ENCODE measurements around the gene FGF6.
"Not testable (repeated sequence)": the region's sequence is repeated elsewhere in the genome, so short reads cannot be mapped to it uniquely, and the experiment has no call there.

The FGF6 gene

DNA sequence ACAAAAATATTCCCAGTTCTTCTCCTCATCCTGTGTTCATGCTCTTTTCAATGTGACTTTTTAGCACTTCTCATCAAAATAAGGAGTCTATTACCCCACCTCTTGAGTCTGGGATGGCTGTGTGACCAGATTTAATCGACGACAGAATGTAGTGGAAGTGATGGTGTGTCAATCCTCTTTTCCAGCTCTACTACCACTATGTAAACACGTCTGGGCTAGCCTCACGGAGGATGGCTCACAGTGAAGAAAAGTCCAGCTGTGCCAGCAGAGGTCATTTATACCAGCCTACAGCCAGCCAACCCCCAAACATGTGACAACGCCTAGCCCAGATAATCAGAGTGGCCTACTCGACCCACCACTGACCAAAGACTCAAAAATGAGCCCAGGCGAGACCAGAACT is 37.3 kb upstream of the FGF6 start:
- H3K4me3 ChIP-seq (ENCODE audit: low read depth, low read length), result no peak overlapping the region
- TF ChIP-seq, protein P1, sequence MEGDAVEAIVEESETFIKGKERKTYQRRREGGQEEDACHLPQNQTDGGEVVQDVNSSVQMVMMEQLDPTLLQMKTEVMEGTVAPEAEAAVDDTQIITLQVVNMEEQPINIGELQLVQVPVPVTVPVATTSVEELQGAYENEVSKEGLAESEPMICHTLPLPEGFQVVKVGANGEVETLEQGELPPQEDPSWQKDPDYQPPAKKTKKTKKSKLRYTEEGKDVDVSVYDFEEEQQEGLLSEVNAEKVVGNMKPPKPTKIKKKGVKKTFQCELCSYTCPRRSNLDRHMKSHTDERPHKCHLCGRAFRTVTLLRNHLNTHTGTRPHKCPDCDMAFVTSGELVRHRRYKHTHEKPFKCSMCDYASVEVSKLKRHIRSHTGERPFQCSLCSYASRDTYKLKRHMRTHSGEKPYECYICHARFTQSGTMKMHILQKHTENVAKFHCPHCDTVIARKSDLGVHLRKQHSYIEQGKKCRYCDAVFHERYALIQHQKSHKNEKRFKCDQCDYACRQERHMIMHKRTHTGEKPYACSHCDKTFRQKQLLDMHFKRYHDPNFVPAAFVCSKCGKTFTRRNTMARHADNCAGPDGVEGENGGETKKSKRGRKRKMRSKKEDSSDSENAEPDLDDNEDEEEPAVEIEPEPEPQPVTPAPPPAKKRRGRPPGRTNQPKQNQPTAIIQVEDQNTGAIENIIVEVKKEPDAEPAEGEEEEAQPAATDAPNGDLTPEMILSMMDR (IDR thresholded peaks at IDR 0.05; ENCODE audit: low read depth, low read length, missing control alignments), result no peak

DNA sequence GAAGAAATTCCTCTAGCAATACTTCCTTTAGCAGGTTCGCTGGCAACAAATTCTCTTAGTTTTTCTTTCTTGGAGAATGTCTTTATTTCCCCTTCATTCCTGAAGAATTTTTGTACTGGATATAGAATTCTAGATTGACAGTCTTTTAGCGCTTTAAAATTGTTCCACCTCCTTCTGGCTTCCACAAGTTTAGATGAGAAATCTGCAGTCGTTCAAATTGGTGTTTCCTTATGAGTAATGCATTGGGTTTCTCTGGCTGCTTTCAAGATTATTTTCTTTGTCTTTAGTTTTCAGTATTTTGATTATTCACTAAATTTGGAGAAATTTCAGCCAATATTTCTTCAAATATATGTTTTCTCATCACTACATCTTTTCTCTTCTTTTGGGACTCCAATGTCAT is 33.3 kb upstream of the FGF6 start:
- no peak overlapping the region for H3K4me3 ChIP-seq (ENCODE audit: low read depth, low read length)
- no peak for DNase-seq (ENCODE audit: low read depth)
- TF ChIP-seq, protein P1 (IDR thresholded peaks at IDR 0.05; ENCODE audit: low read depth, low read length, missing control alignments), result no peak

More for the DNA sequence above, 37.3 kb upstream of the FGF6 start:
- no peak for DNase-seq (ENCODE audit: low read depth)

DNA sequence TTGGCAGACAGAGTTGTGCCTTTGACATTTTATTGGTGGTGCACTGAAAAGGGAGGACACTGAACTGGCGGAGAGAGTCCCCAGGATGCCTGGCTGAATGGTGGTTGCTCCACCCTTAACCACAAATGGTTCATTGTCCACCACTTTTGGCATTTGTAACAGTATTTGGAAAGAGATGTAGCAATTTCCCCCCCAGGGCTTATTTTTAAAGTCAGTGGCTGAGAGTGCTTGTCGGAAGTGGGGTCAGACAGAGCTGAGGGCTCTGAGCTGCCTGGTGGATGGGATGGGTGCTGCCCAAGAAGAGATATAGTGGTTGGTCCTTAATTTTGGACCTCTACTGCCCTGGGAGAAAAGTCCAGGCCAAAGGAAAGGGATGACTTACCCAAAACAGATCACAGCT is 31.5 kb upstream of the FGF6 start:
- TF ChIP-seq, protein P1 (IDR thresholded peaks at IDR 0.05; ENCODE audit: low read depth, low read length, missing control alignments), result no peak
- no peak overlapping the region for H3K4me3 ChIP-seq (ENCODE audit: low read depth, low read length)
- no peak for DNase-seq (ENCODE audit: low read depth)

DNA sequence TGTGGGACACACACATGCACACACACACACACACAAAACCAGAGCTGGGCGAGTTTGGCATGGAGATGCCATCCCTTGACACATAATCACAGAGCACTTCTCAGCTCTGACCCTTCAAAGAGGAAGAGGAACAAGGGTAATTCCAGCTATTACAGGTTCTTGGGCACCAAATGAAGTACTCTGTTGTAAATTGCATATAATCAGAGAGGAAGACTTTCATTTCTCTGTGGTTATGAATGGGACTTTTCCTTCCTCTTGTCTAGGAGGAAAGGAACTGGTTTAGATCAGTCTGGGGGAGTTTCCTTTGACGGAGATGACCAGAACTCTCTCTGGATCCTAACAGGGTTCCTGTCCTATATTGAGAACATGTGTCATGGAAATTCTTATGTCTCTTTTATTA is 26.4 kb upstream of the FGF6 start:
- TF ChIP-seq, protein P1 (IDR thresholded peaks at IDR 0.05; ENCODE audit: low read depth, low read length, missing control alignments), result no peak
- H3K4me3 ChIP-seq (ENCODE audit: low read depth, low read length), result no peak overlapping the region
- no peak for DNase-seq (ENCODE audit: low read depth)

DNA sequence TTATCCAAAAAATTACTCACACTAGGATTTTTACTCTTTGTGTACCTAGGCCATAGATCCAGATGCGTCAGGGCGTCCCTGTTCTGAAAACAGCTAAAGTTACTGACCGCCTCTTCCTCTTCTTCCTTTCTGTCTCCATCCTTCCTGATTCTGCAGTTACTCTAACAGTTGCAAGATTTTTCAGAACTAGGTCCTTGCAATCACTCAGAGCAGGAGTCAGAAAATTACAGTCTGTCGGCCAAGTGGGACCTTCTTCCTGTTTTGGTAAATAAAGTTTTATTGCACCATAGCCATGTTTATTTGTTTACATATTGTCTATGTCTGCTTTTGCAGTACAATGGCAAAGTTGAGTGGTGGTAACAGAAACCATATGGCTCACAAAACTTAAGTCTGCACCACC is 25.6 kb upstream of the FGF6 start:
- TF ChIP-seq, protein P1 (IDR thresholded peaks at IDR 0.05; ENCODE audit: low read depth, low read length, missing control alignments), result no peak
- no peak for DNase-seq (ENCODE audit: low read depth)
- H3K4me3 ChIP-seq (ENCODE audit: low read depth, low read length), result no peak overlapping the region

DNA sequence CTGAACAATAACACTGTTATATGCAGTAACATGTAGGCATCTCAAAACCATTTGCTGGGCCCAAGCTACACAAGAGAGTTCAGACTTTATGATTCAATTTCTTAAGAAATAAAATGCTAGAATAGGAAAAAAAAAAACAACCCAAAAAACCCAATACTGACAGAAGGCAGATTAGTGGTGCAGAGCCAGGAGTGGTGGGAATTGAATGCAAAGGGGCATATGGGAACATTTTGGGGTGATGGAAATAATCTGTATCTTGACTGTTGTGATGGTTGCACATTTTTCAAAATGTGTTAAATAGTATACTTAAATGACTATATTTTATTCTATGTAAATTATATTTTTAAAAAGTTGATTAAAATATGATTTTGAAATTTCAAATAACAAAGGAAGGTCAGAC is 23.4 kb upstream of the FGF6 start:
- DNase-seq (ENCODE audit: low read depth), result no peak
- TF ChIP-seq, protein P1 (IDR thresholded peaks at IDR 0.05; ENCODE audit: low read depth, low read length, missing control alignments), result no peak

DNA sequence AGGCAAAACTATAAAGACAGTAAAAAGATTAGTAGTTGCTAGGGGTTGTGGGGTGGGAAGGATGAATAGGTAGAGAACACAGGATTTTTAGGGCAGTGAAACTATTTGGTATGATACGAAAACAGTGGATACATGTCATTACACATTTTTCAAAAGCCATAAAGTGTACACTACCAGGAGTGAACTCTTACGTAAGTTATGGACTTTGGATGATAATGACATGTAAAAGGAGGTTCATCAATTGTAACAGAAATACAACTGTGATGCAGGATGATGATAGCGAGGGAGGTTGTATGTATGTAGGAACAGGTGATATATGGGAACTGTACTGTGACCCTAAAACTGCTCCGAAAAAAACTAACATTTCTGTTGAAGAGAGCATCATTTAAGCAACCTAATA is 15.1 kb upstream of the FGF6 start:
- TF ChIP-seq, protein P1 (IDR thresholded peaks at IDR 0.05; ENCODE audit: low read depth, low read length, missing control alignments), result no peak
- DNase-seq (ENCODE audit: low read depth), result no peak
- H3K4me3 ChIP-seq (ENCODE audit: low read depth, low read length), result no peak overlapping the region

More for the DNA sequence above, 23.4 kb upstream of the FGF6 start:
- no peak overlapping the region for H3K4me3 ChIP-seq (ENCODE audit: low read depth, low read length)

DNA sequence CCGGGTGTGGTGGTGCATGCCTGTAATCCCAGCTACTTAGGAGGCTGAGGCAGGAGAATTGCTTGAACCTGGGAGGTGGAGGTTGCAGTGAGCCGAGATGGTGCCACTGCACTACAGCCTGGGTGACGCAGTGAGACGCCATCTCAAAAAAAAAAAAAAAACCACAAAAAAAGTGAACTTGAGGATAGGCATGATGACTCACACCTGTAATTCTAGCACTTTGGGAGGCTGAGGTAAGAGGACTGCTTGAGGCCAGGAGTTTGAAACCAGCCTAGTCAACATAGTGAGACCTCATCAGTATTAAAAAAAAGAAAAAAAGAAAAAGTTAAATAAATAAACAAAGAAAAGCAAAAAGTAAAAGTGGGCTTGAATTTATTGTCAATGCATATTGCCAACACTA is 10.2 kb upstream of the FGF6 start:
- H3K4me3 ChIP-seq (ENCODE audit: low read depth, low read length); DNase-seq (ENCODE audit: low read depth): not testable (repeated sequence)

Data from GM12864 (cell line).